Gastroesophageal sphincter (tissue), 3 donors: Measurements from ENCODE around the gene PNPLA7.

Experiments
- CTCF ChIP-seq, 4 experiments: fragments of 200-600 bp in 2 of 4; fragments of 450-650 bp in 2 of 4; sonication (generic) in 1 of 4; IDR thresholded peaks; one replicate each; pipeline ENCODE4 v1.5.1; 2017 to 2019; ENCODE audit warnings: antibody characterized with exemption in 4 of 4, mild to moderate bottlenecking in 2 of 4, moderate library complexity in 2 of 4
- EP300 ChIP-seq: sonication (generic); formaldehyde crosslinking; IDR thresholded peaks from one replicate; pipeline ENCODE4 v1.6.1; 2017; ENCODE audit warnings: antibody characterized with exemption, mild to moderate bottlenecking
- POLR2A ChIP-seq, 2 donors: fragments of 450-650 bp; IDR thresholded peaks; one replicate each; pipeline ENCODE4 v1.6.1; 2017; ENCODE audit warnings: antibody characterized with exemption in 2 of 2, mild to moderate bottlenecking in 2 of 2, moderate library complexity in 1 of 2
- POLR2AphosphoS5 ChIP-seq: sonication (generic); formaldehyde crosslinking; IDR thresholded peaks from one replicate; pipeline ENCODE4 v1.6.1; 2017; ENCODE audit warnings: antibody characterized with exemption

DNA sequence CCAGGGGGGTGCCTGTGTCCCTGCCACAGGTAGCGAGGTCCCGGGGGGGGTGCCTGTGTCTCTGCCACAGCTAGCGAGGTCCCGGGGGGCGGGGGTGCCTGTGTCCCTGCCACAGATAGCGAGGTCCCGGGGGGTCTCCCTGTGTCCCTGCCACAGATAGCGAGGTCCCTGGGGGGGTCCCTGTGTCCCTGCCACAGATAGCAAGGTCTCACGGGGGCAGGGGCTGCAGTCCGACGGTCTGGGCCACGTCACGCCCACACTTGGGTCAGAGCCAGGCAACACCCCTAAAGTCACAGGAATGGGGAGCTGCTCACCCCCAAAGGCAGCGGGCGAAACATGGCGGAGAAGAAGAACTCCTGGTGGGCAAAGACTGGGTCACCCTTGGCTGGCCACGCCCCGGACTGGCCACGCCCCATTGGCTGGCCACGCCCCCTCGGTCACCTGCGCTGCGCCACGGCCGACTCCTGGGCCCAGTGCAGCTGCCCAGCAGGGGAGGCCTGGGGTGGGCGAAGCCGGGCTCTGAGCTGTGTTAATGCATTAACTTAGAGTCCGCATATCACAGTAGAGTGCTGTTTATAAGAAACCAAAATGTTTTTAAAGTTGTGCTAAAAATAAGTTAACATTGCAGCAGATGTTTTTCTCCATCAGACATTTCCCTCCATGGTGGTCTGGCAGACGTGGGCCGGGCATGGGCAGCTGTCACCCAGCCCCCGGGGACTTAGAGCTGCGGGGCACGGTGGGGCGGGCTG, 120.1 kb downstream of the PNPLA7 start:
- TF ChIP-seq CTCF (IDR thresholded peaks at IDR 0.05) (no peak), POLR2A (IDR thresholded peaks at IDR 0.05) (no peak), POLR2AphosphoS5 (no peak), EP300 (no peak)
